ENCODE measurements around the gene ZNF710. TPM values are rescaled to one million over a fixed set of nuclear protein-coding genes. Genes with fewer than 3 reads are reported as not detected.
"Not testable (repeated sequence)": the region's sequence is repeated elsewhere in the genome, so short reads cannot be mapped to it uniquely, and the experiment has no call there.

Gene ZNF710, protein sequence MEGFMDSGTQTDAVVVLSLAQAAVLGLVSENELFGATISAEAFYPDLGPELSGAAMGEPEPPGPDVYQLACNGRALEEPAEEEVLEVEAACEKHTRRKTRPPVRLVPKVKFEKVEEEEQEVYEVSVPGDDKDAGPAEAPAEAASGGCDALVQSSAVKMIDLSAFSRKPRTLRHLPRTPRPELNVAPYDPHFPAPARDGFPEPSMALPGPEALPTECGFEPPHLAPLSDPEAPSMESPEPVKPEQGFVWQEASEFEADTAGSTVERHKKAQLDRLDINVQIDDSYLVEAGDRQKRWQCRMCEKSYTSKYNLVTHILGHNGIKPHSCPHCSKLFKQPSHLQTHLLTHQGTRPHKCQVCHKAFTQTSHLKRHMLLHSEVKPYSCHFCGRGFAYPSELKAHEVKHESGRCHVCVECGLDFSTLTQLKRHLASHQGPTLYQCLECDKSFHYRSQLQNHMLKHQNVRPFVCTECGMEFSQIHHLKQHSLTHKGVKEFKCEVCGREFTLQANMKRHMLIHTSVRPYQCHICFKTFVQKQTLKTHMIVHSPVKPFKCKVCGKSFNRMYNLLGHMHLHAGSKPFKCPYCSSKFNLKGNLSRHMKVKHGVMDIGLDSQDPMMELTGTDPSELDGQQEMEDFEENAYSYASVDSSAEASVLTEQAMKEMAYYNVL
- 30.2 TPM for total RNA-seq

DNA sequence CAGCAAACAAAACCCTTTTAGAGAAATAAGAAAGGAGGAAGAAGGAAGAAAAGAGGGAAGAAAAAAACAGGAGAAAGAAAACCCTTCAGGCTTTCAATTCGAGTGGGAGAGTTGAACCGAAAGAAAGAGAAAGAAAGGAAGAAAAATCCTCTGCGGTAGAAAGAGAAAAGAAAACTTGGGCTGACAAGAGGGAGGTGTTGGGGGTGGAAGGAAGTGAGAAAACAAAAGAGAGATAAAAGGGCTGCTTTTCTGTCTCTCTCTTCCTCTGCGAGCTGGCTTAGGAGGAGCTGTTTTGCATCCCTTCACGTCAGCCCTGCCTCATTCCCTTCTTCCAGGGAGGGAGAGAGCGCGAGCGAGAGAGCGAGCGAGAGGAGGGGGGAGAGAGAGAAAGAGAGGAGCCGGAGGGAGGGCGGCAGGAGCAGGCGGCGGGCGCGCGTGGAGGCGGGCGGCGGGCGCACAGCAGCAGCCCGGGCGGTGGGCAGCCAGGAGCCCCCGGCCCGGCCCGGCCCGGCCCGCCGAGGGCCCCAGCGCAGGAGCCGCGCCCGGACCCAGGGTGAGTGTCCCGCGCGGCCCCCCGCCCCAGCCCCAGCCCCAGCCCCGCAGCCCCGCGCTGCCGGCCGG is at the start of gene ZNF710:
Gene ZNF710 (plus strand): TSS at position 263 of the 621 bp plus-strand sequence. CDS start 65,814 bp downstream, outside the sequence.
- peak; percentile 48 for DNase-seq (ENCODE audit: low spot score)

DNA sequence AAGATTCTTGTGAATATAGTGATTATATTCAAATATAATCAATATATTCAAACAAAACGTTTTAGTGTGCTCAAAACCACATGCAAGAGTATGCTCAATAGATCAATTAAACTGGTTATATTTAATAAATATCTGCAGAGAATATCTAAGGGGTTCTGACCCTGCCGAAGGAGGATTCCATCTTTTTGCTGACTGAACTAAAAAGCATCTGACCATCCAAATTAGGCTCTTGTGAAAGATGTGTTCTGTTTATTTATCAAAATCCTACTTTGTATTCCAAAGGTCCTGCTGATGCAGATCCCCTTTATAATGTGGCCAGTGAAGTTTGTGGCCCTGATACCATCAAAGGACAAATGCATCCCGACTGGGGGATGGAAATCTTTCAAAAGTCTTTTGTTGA is 46.6 kb upstream of the ZNF710 start:
- no peak for DNase-seq (ENCODE audit: low spot score)

DNA sequence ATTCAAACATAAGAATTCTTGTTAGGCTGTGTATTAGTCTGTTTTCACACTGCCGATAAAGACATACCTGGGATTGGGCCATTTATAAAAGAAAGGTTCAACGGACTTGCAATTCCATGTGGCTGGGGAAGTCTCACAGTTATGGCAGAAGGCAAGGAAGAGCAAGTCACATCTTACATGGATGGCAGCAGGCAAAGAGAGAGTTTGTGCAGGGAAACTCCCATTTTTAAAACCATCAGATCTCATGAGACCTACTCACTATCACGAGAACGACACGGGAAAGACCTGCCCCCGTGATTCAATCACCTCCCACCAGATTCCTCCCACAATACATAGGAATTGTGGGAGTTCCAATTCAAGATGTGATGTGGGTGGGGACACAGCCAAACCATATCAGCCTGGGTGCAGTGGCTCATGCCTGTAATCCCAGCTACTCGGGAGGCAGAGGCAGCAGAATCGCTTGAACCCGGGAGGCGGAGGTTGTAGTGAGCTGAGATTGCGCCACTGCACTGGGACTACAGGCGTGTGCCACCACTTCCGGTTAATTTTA is 45.6 kb upstream of the ZNF710 start:
- DNase-seq (ENCODE audit: low spot score), result not testable (repeated sequence)

DNA sequence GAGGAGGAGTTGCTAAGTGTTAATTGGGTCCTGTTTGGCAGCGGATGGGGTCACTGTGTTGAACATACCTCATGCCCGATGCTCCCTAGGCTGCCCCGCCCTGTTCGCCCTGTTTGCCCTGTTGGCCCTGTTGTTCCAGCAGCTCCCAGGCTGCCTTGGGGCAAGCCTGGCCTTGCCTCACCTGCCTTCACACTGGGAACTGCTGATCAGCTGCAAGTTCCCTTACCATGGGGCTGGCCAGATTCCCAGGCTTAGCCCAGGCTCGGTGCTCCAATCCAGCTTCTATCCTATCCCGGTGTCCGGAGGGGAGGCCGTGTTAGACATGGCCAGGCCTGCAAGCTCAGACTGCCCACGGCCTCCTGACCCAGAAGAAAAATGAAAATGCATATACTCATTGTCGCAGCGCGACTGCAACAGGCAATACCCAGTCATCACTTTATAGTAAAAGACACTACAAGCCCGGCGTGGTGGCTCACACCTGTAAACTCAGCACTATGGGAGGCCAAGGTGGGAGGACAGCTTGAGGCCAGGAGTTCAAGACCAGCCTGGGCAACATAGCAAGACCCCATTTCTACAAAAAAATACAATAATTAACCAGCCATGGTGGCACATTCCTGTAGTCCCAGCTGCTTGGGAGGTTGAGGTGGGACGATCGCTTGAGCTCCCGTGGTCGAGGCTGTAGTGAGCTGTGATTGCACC is 42.9 kb upstream of the ZNF710 start:
- DNase-seq (ENCODE audit: low spot score), result peak; percentile 22

DNA sequence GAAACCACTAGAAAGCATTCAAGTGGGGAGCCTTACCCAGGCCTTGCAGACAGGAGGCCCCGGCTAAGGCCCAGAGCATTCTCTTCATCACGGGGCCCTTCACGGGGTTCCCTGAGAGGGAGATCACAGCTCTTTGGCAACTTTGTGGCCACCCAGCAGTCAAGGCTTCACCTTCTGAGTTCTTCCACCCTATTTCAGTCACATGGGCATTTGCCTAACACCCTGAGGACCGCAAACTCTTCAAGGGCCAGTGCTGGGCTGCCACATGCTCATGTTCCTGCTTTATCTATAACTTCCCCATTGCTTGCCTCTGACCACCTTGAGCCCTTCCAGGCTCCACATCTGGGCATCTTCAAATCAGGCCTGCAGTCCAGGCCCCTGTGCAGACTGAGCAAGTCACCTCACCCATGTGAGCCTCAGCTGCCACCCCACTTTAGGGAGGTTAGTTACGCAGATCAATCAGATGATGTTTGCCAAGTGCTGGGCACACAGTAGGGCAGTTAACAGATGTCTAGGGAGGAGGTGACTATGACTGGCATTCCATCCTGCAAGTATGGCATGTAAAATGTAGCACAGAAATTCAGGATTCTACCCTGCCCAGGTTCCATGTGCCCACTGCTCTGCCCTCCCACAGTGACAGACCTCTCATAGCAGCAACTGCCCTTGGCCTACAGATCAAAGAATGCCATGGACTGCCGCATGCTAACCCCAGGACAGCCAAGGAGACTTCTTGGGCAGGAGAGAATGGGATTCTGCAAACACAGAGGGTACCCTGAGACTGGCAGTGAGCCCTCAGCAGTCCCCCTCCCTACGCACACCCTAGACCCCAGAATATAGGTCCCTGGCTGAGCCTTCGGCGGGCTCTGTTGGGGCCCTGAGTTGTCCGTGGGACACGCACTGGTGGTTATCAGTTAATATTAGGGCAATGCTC is 37.6 kb upstream of the ZNF710 start:
- no peak for DNase-seq (ENCODE audit: low spot score)

DNA sequence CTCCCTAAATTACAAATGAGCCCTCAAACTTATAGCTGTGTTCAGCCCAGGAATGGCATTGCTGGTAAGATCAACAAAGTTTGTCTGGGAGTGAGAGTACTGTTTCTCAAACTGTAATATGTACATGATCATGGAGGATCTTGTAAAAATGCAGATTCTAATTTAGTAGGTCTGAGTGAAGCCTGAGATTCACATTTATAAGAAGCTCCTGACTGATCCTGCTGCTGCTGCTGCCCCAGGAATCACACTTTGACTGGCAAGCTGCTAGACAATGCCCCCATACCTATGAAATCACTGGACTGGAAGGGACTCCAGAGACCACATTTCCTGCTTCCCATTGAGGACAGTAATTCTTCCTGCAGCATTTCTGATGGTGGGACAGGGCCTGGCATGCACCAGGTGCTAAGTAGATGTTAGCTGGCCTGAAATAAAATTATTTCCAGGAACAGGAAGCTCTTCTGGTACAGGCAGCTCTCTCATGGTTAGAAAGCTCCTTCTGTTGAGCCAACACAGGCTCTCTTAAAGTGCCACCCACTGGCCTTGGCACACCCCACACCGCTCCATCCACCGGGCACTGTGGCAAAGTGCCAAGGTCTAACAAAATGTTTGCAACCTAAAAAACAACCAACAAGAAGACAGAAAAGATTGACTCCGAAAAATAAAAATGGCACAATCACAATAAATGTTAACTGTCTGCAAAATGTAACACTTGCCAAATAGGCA is 36.7 kb upstream of the ZNF710 start:
- no peak for DNase-seq (ENCODE audit: low spot score)

DNA sequence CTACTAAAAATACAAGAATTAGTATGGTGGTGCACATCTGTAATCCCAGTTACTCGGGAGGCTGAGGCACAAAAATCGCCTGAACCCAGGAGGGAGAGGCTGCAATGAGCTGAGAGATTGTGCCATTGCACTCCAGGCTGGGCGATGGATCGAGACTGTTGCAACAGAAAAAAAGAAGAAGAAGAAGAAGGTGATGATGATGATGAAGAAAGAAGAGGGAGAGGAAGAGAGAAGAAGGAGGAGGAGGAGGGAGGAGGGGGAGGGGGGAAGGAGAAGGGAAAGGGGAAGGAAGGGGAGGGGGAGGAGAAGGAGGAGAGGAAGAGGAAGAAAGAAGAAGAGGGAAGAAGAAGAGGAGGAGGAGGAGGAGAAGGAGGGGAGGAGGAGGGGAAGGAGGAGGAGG is 33.2 kb upstream of the ZNF710 start:
- no peak for DNase-seq (ENCODE audit: low spot score)

DNA sequence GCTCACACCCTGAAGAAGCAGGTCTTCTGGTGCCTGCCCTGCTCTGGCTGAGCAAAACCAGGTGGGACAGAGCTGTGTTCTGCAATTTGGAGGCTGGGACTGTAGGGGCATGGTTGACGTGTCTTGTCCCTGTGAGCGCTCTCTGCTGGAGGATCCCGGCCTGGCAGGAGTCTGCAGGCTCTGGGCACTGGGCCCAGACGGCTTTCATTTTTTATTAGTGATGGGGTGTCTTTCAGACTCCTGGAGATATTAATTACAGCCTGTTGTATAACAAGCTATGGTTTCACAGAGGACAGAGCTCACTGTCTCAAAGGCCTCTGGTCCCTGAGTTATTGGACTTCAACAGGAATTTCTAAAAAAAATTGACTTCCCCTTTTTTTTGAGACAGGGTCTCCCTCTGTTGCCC is 29.5 kb upstream of the ZNF710 start:
- DNase-seq (ENCODE audit: low spot score), result peak; percentile 52

DNA sequence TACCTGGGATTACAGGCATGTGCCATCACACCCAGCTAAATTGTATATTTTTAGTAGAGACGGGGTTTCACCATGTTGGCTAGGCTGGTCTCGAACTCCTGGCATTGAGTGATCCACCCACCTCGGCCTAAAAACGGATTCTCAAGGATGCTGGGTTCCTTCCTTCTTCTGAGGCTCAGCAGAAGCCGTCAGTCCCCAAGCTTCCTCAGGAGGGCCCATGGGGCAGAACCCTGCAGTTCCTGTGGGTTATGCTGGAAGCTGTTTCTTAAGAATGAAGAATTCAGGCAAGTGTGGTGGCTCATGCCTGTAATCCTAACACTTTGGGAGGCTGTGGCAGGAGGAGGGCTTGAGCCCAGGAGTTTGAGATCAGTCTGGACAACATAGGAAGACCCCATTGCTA is 29.0 kb upstream of the ZNF710 start:
- DNase-seq (ENCODE audit: low spot score), result no peak

DNA sequence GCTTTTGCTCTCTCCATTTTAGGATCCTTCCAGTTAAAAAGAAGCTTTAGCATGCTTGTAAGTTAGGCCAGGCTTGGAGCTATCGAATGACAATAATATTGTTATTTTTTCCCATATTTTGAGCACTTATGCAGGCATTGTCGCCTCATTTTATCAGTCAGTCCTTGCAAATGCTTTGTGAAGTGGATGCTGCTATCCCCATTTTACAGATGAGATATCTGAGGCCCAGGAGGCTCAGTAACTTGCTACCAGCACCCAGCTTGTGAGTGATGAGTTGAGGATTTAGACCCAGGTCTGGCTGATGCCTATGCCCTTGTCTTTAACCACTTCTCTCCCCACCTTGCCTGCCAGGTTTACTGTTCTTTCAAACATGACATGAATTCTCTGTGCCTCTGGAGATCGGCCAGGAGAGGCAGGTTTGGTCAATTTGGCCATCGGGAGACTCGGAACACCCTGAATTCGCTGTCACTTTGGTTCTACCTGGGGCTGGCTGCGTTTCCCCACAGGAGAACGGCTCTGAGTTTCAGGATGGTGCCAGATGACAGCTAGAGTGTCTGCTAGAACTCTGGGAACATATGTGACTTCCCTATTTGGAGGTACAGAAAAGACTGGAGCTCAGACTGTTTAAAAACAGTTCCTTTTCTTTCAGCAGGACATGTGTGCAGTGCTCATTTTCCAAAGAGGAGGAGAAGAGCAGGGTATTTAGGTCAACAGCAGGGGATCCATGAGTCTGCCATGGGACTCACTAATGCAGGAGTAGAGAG is 25.5 kb upstream of the ZNF710 start:
- no peak for DNase-seq (ENCODE audit: low spot score)

DNA sequence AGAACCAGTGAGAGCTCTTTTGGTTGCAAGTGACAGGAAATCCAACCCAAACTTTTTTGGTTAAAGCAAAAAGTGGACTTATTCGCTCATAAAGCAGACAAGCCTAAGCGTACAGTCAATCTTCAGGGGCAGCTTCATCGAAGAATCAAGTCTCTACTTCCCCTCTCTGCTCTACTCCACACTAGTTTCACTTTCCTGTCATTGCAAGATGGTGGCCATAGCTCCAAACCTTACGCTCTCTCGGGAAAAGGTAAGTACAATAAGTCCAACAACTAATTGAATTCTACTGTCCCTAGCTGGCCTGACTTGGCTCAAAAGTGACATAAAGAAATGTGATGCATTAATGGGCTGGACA is 24.9 kb upstream of the ZNF710 start:
- DNase-seq (ENCODE audit: low spot score), result no peak

DNA sequence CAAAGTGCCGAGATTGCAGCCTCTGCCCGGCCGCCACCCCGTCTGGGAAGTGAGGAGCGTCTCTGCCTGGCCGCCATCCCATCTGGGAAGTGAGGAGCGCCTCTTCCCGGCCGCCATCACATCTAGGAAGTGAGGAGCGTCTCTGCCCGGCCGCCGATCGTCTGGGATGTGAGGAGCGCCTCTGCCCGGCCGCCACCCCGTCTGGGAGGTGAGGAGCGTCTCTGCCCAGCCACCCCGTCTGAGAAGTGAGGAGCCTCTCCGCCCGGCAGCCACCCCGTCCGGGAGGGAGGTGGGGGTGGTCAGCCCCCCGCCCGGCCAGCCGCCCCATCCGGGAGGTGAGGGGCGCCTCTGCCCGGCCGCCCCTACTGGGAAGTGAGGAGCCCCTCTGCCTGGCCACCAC is 23.3 kb upstream of the ZNF710 start:
- DNase-seq (ENCODE audit: low spot score), result not testable (repeated sequence)

DNA sequence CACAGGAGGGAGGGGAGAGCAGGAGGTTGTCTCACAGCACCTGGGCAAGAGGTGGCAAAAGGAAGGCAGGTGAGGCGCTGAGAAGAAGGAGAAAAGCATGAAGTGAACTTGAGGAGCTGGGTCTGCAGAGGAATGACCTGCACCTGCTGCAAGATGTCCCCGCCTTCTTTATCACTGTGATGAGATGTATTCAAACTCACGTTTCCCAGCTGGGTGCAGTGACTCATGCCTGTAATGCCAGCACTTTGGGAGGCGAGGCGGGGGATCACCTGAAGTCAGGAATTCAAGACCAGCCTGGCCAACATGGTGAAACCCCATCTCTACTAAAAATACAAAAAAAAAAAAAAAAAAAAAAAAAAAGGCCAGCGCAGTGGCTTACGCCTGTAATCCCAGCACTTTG is 22.2 kb upstream of the ZNF710 start:
- DNase-seq (ENCODE audit: low spot score), result no peak

DNA sequence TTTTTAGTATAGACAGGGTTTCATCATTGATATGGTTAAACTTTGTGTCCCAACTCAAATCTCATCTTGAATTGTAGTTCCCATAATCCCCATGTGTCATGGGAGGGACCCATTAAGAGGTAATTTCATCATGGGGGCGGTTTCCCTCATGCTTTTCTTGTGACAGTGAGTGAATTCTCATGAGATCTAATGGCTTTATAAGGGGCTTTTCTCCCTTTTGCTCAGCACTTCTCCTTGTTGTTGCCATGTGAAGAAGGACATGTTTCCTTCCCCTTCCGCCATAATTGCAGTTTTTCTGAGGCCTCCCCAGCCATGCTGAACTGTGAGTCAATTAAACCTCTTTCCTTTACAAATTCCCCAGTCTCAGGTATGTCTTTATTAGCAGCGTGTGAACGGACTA is 20.2 kb upstream of the ZNF710 start:
- DNase-seq (ENCODE audit: low spot score), result no peak

DNA sequence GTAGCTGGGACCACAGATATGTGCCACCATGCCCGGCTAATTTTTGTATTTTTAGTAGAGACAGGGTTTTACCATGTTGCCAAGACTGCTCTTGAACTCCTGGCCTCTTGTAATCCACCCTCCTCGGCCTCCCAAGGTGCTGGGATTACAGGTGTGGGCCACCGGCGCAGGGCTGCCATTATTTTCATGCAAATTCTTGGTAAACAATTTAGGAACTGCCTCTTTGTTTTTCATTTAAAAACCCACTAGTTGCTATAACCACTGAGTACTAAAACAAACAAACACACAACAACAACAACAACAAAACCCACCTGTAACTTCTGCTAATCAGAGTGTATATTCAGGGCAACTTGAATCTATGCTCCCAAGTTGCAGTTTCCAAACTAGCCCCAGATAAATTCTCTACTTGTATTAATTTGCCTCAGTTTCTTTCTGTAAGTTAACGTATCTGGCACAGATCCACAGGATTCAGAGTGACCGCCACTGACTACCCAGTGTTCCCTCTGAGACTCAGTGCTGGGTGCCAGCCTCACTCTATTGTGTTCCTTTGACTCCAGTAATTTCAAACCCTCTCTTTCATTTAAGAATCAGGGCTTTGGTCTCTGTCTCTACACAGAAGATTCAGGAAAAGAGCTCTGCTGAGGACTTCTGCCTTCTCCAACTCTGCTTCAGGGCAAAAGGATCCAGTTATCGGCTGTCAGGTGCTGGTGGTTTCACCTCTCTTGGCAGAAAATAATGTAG is 18.6 kb upstream of the ZNF710 start:
- no peak for DNase-seq (ENCODE audit: low spot score)

DNA sequence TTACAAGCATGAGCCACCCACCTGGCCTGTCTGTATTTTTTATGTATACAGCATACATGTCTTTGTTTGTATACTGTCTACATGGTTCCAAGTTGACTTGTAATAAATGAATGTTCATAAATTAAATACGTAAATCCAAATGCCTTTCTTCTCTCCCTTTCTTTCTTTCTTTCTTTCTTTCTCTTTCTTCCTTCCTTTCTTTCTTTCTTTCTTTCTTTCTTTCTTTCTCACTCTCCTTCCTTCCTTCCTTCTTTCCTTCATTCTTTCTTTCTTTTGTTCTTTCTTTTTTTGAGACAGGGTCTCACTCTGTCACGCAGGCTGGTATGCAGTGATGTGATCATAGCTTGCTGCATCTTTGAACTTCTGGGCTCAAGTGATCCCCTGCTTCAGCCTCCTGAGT is 17.1 kb upstream of the ZNF710 start:
- DNase-seq (ENCODE audit: low spot score), result no peak

DNA sequence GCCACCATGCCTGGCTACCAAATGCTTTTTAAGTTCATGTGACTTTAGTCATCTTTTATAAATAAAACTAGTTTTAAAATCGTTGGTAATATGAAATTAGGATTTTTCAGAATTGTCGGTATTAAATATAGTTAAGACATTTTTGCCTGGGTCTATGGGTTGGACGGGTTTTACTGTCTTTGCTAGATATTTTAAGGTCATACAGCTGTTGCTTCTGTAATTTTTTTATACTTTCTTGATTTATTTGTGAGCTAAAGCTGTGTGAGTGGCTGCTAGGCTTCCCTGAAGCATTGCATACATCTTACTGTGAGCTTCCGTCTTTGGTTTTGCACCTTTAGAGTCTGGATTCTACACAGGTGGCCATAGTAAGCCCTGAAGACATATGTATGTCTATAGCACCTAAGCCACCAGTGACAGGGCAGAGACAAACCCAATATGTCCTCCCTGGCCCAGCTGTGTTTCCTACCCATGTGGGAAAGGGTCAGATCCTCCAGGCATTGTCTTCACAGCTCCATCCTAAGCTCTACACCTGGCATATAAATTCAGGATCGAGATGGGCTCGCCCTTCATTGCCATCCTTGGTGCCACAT is 16.6 kb upstream of the ZNF710 start:
- DNase-seq (ENCODE audit: low spot score), result no peak

DNA sequence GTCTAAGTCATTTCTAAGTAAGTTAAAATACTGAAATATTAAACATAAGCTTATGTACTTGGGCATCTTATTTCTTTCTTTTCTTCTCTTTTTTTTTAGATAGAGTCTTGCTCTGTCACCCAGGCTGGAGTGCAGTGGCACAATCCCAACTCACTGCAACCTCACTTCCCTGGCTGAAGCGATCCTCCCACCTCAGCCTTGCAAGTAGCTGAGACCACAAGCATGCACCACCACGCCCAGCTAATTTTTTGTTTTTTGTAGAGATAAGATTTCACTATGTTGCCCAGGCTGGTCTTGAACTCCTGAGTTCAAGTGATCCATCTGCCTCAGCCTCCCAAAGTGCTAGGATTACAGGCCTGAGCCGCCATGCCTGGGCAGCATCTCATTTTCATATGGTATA is 16.0 kb upstream of the ZNF710 start:
- no peak for DNase-seq (ENCODE audit: low spot score)
